Measurements from ENCODE around the gene MILR1.

DNA sequence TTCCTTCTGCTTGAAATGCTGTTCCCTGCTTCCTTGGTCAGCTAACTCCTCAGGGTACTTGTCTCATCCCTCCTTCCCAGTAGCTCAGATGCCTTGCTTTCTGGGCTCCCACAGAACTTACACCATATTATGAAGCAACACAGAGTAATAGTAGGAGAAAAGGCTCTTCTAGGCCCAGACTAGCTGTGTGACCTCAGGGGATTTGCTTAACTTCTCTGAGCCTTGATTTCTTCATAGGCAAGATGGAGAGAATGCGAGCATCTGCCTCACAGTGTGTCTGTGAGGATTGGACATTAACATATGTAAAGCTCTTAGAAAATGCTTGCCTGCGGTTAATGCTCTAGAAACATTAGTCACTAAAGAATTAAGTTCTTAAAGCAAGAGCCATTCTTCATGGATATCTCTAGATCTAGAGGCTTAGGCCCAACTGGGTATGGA lies 36.0 kb upstream of the MILR1 start:
- no peak for TF ChIP-seq CTCF (IDR thresholded peaks at IDR 0.05 in 8 of 11, conservative IDR thresholded peaks at IDR 0.05 in 3 of 11)
- TF ChIP-seq POLR2AphosphoS5 (IDR thresholded peaks at IDR 0.05), result no peak
